GM19193 (cell line): ENCODE measurements around the gene RTBDN.

Experiments used
- POLR2A ChIP-seq: IDR thresholded peaks from 4 replicates; pipeline ENCODE4 v1.6.1; 2011; ENCODE audit not compliant: insufficient read depth, insufficient read length; ENCODE audit errors: extremely low read depth

RTBDN gene

GRCh38 chr19:12791345-12792050 is 42.9 kb downstream of the RTBDN start, which contains the start of gene JUNB:
TSS of gene JUNB (plus strand) at chr19:12791486. CDS start at chr19:12791772, 286 bp downstream.
- TF ChIP-seq POLR2A, result peak; percentile 100

GRCh38 chr19:12790628-12791344 is 43.6 kb downstream of the RTBDN start:
- TF ChIP-seq POLR2A, result no peak

GRCh38 chr19:12789904-12790619 is 44.3 kb downstream of the RTBDN start:
- TF ChIP-seq POLR2A, result peak; percentile 55

- TF ChIP-seq POLR2A, result peak; percentile 56
These were observed 45.1 kb downstream of the RTBDN start for GRCh38 chr19:12789098-12789903.

GRCh38 chr19:12788682-12789097 is 45.7 kb downstream of the RTBDN start:
- peak; percentile 28 for TF ChIP-seq POLR2A

- no peak for TF ChIP-seq POLR2A
These were observed 46.2 kb downstream of the RTBDN start for GRCh38 chr19:12788042-12788681.

GRCh38 chr19:12787458-12787857 is 46.9 kb downstream of the RTBDN start:
- no peak for TF ChIP-seq POLR2A

- TF ChIP-seq POLR2A, result no peak
These were observed 47.4 kb downstream of the RTBDN start for GRCh38 chr19:12786952-12787351.

GRCh38 chr19:12786141-12786870 is 48.1 kb downstream of the RTBDN start:
- TF ChIP-seq POLR2A, result peak; percentile 9

GRCh38 chr19:12785431-12786031 is 48.8 kb downstream of the RTBDN start:
- TF ChIP-seq POLR2A, result peak; percentile 3

- TF ChIP-seq POLR2A, result no peak
These were observed 49.4 kb downstream of the RTBDN start for GRCh38 chr19:12784871-12785430.

- no peak for TF ChIP-seq POLR2A
These were observed 49.9 kb downstream of the RTBDN start for GRCh38 chr19:12784394-12784870.

- no peak for TF ChIP-seq POLR2A
These were observed 50.5 kb downstream of the RTBDN start for GRCh38 chr19:12783849-12784393.

GRCh38 chr19:12783291-12783848 is 51.0 kb downstream of the RTBDN start:
- peak; percentile 16 for TF ChIP-seq POLR2A
